Breast epithelium (tissue), 3 donors: ENCODE measurements around the gene TMCO5A.

ENCODE experiments used
- CTCF ChIP-seq, 3 donors: fragments of 450-650 bp; IDR thresholded peaks; one replicate each; pipeline ENCODE4 v1.5.1; 2016 to 2017; ENCODE audit warnings: antibody characterized with exemption in 3 of 3, mild to moderate bottlenecking in 3 of 3, moderate library complexity in 3 of 3
- POLR2A ChIP-seq: fragments of 450-650 bp; IDR thresholded peaks from one replicate; pipeline ENCODE4 v1.6.1; 2016; ENCODE audit warnings: antibody characterized with exemption, mild to moderate bottlenecking, moderate library complexity

GRCh38 chr15:37967788-37968187 is 33.3 kb downstream of the TMCO5A start:
- no peak for TF ChIP-seq POLR2A
- TF ChIP-seq CTCF (IDR thresholded peaks at IDR 0.05), result no peak
